ENCODE results near the gene ZNF407. TPM values are rescaled to one million over a fixed set of nuclear protein-coding genes. Genes with fewer than 3 reads are reported as not detected.

ZNF407 gene
- total and polyA plus RNA-seq, 2 of the 13 experiments (the other 11 are each of a cell fraction or from before 2014, with no cell fraction given): 2.3 to 8.7 TPM

DNA sequence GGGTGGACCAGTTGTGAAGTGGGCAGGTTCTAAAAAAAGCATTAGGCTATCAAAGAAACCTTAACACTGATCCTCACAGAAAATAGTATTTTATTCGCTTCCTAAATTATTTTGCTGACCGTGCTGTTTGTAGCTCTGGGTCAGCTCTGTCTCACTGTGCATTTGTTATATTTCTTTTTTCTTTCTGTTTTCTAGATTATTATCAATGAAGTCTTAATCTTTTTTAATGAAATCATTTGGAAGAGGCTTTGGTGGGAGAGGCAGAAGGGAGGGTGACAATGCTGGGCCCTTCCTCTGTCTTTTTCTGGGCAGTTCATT is 397.7 kb downstream of the ZNF407 start:
- DNase-seq (ENCODE audit: low spot score) (no peak), FAIRE-seq (no peak), ATAC-seq (no peak)
- H3K4me2 ChIP-seq (ENCODE audit: low read depth, low read length): no peak overlapping the region
- H3K9me3 ChIP-seq (ENCODE audit: low read length): no peaks in the 10 kb centered on the region
- H3K79me2 ChIP-seq (ENCODE audit: insufficient read depth, low read length): no peaks in the 10 kb centered on the region
- POLR2A ChIA-PET: no interaction called here
- H3K4me1 ChIP-seq (ENCODE audit: insufficient read depth, low read length): no peaks in the 10 kb centered on the region
- no peak overlapping the region for H3K4me3 ChIP-seq (replicated peaks in 1 of 3; ENCODE audit: insufficient read depth in 1 of 3, low read depth in 2 of 3, low read length in 3 of 3)
- BruUV-seq (replicated peaks): no TSS peak
- no peak overlapping the region for H2AFZ ChIP-seq (ENCODE audit: low read length)
- in situ Hi-C loops (cut with HindIII; ENCODE audit: extremely low pct_ligation_motif_present, low pct_unique_long_range_greater_than_20kb): no loop called here
- H4K20me1 ChIP-seq (ENCODE audit: insufficient read depth, low read length): no peaks in the 10 kb centered on the region
- CTCF ChIA-PET (ENCODE audit: low intra/inter-chr PET ratio, low total read pairs): no interaction called here
- H3K27ac ChIP-seq (ENCODE audit: extremely low read length, insufficient read depth, low read length): no peak overlapping the region
- intact Hi-C loops (cut with micrococcal nuclease; ENCODE audit: unreplicated experiment): no loop called here
- 99% methylated on average over 2 of the region's 2 CpGs for WGBS (ENCODE audit: low lambda C conversion rate)
- no peaks in the 10 kb centered on the region for H3K27me3 ChIP-seq (ENCODE audit: control insufficient read depth in 1 of 2, insufficient read depth in 2 of 2, low read length in 2 of 2)
- H3K9ac ChIP-seq (ENCODE audit: insufficient read depth, low read depth, low read length): no peak overlapping the region
- no peaks in the 10 kb centered on the region for H3K36me3 ChIP-seq (replicated peaks in 1 of 2; ENCODE audit: control insufficient read depth in 1 of 2, insufficient read depth in 2 of 2, low read length in 2 of 2)
- TF ChIP-seq SRSF1 (optimal IDR thresholded peaks at IDR 0.05; ENCODE audit: low read depth, low read length) (no peak), CHCHD3 (CRISPR knock-in tag; IDR thresholded peaks at IDR 0.05) (no peak), EEA1 (CRISPR knock-in tag; IDR thresholded peaks at IDR 0.05; ENCODE audit: borderline replicate concordance) (no peak), ZNF326 (CRISPR knock-in tag; IDR thresholded peaks at IDR 0.05; ENCODE audit: borderline replicate concordance) (no peak), ZNF670 (CRISPR knock-in tag; IDR thresholded peaks at IDR 0.05; ENCODE audit: borderline replicate concordance) (no peak), PCBP1 (IDR thresholded peaks at IDR 0.05; ENCODE audit: borderline replicate concordance, low read depth, low read length) (no peak), MAFK (conservative IDR thresholded peaks at IDR 0.05 in 1 of 2, IDR thresholded peaks at IDR 0.05 in 1 of 2; ENCODE audit: low read length in 2 of 2) (peak; percentile 94 to 98), ZNF431 (CRISPR knock-in tag; IDR thresholded peaks at IDR 0.05; ENCODE audit: borderline replicate concordance, low read depth) (no peak), SIX4 (CRISPR knock-in tag; IDR thresholded peaks at IDR 0.05) (no peak), ZFP82 (CRISPR knock-in tag; IDR thresholded peaks at IDR 0.05; ENCODE audit: borderline replicate concordance) (no peak), ELF4 (CRISPR knock-in tag; IDR thresholded peaks at IDR 0.05; ENCODE audit: borderline replicate concordance) (no peak), SP140L (CRISPR knock-in tag; IDR thresholded peaks at IDR 0.05; ENCODE audit: borderline replicate concordance) (no peak), MAFF (IDR thresholded peaks at IDR 0.05; ENCODE audit: low read depth, low read length) (peak; percentile 96)
- TF ChIP-seq, protein P1, sequence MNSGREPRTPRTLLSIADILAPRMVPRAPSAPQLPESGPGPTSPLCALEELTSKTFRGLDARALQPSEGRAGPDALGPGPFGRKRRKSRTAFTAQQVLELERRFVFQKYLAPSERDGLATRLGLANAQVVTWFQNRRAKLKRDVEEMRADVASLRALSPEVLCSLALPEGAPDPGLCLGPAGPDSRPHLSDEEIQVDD (CRISPR knock-in tag; IDR thresholded peaks at IDR 0.05; ENCODE audit: borderline replicate concordance): no peak
